Bronchial epithelial cell (primary cell): ENCODE data around the gene HCRTR2. TPM values are rescaled to one million over a fixed set of nuclear protein-coding genes. Genes with fewer than 3 reads are reported as not detected.

Experiments used
- DNase-seq: peaks from one replicate; pipeline ENCODE4 v3.0.0-alpha.2; 2010; ENCODE audit warnings: low read depth
- FAIRE-seq: peaks from 2 replicates; lab custom pipeline; 2011; peaks lifted over from hg19 to GRCh38; lab: Jason Lieb, UNC
- H3K27me3 ChIP-seq: 2 replicates; pipeline ENCODE4 v1.5.1; 2011; ENCODE audit warnings: low read length; ENCODE audit not compliant: control insufficient read depth, insufficient read depth
- H3K36me3 ChIP-seq: 2 replicates; pipeline ENCODE4 v1.5.1; 2011; ENCODE audit warnings: low read length; ENCODE audit not compliant: control insufficient read depth, insufficient read depth
- H3K4me3 ChIP-seq: 2 replicates; pipeline ENCODE4 v1.5.1; 2011; ENCODE audit warnings: mild to moderate bottlenecking, low read depth, low read length, control low read depth
- total RNA-seq: library from RNA; depleted of rRNA; stranded (reverse); fragments of >200 nt; gene quantifications from 2 replicates; pipeline ENCODE4 v1.2.1, GENCODE V29; 2014
- TF ChIP-seq, protein P1 (sequence below): IDR thresholded peaks from 2 replicates; pipeline ENCODE4 v1.5.1; 2011; ENCODE audit warnings: mild to moderate bottlenecking, moderate library complexity, low read length, control low read depth, inconsistent platforms; ENCODE audit not compliant: insufficient read depth, severe bottlenecking

The HCRTR2 gene
- total RNA-seq, 1 donor from 2014 or later, result not detected

DNA sequence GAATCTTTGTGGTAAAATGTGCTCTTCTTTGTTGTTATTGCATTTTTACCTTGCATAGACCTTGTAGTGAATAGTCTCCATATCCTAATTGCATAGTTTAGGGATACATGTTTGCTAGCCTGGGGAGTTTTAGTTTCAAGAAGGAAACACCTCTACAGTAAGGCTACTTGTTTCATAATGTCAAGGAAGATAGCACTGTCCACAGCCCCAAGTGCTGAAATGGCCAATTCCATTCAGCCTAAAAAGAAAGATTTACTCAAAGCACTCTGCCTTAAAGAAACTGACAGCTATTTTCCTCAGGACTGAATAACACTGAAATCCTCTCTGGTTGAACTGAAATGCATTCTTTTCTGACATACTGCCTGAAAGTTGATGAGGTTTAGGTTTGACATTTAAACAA lies 2.6 kb downstream of the HCRTR2 start:
- FAIRE-seq, result no peak
- H3K4me3 ChIP-seq, result no peak overlapping the region
- TF ChIP-seq, protein P1, sequence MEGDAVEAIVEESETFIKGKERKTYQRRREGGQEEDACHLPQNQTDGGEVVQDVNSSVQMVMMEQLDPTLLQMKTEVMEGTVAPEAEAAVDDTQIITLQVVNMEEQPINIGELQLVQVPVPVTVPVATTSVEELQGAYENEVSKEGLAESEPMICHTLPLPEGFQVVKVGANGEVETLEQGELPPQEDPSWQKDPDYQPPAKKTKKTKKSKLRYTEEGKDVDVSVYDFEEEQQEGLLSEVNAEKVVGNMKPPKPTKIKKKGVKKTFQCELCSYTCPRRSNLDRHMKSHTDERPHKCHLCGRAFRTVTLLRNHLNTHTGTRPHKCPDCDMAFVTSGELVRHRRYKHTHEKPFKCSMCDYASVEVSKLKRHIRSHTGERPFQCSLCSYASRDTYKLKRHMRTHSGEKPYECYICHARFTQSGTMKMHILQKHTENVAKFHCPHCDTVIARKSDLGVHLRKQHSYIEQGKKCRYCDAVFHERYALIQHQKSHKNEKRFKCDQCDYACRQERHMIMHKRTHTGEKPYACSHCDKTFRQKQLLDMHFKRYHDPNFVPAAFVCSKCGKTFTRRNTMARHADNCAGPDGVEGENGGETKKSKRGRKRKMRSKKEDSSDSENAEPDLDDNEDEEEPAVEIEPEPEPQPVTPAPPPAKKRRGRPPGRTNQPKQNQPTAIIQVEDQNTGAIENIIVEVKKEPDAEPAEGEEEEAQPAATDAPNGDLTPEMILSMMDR, result no peak
- peaks cover 17% of the 10 kb centered on the region for H3K27me3 ChIP-seq
- no peaks in the 10 kb centered on the region for H3K36me3 ChIP-seq
- DNase-seq, result peak; percentile 20

DNA sequence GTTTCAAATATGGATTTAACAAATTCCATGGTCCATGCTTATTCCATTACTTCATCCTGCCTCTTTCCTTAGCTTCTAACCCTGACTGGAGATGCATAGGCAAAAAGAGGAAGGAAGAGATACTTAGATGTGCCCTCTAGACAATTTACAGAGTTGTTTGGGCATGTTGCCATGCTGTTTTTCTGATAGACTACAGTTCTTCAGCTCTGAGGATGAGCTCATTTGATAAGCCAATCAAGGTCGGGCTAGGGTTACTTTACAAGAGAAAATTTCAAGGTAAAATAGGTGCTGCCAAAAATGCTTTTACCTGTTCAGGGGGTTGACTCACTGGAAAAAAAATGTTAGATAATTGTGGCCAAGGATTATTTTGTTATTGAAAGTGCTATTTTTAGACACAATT lies 5.9 kb downstream of the HCRTR2 start:
- no peaks in the 10 kb centered on the region for H3K36me3 ChIP-seq
- no peak for DNase-seq
- TF ChIP-seq, protein P1, result no peak
- peaks cover 2% of the 10 kb centered on the region for H3K27me3 ChIP-seq
- no peak overlapping the region for H3K4me3 ChIP-seq
- FAIRE-seq, result no peak

DNA sequence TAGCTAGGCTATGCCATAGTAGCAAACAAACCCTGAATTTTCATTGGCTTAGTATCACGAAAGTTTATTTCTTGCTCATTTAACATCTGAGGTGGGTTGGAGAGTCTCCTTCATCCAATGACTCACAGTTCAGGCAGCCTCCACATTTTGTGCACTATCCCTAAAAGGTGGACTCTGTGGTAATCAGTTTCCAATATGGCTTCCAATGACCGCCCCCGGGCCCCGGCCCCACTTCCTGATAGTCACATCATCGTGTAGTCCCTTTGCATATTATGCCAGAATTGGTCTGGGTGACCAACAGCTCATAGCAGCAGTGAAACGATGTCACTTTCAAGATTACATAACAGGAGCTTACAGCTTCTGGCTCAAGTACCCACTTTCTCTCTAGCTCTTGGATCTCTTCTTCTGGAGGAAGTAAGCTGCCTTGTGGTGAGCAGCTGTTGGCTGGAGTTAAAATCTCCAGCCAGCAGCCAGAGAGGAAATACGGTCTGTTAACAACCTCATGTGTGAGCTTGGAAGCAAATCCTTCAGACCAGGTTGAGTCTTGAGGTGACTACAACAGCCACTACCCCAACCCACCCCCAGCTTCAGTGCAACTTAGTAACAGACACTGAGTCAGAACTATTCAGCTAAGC lies 7.8 kb downstream of the HCRTR2 start:
- FAIRE-seq (no peak), DNase-seq (peak; percentile 4)

DNA sequence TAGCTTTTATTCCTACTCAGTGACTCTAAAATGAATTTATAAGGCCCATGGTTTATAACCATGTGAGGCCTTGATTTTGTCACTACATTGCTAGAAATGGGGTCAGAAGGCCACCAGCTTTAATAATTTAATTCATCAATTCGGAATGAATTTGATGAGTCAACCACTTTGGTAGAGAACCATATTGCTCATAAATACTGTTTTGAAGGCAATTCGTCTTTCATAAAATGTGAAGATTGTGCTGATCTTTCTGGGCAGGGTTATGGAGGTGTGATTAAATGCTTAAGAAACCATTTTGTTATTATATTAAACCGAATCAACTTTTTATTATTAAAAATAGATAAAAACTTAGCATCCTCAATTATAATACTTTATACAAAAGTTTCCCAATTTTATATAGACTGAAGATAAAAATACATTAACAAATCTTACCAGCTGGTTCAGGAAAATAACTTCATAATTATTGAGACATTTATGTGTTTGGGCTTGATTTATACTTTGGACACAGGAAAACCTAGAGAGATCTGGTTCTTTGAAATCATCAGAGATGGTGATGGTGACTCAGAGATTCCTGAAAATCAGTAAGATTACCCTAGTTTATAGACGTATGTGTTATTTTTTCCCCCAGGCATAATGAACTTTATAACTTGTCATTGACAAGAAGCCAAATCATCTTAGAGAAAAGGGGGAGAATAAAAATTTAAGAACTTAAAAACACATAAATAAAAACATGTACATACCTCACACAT lies 10.6 kb downstream of the HCRTR2 start:
- peak; percentile 4 for DNase-seq

More for the DNA sequence above, 7.8 kb downstream of the HCRTR2 start:
- H3K36me3 ChIP-seq, result no peaks in the 10 kb centered on the region
- TF ChIP-seq, protein P1, result no peak
- no peaks in the 10 kb centered on the region for H3K27me3 ChIP-seq
- H3K4me3 ChIP-seq, result no peak overlapping the region

DNA sequence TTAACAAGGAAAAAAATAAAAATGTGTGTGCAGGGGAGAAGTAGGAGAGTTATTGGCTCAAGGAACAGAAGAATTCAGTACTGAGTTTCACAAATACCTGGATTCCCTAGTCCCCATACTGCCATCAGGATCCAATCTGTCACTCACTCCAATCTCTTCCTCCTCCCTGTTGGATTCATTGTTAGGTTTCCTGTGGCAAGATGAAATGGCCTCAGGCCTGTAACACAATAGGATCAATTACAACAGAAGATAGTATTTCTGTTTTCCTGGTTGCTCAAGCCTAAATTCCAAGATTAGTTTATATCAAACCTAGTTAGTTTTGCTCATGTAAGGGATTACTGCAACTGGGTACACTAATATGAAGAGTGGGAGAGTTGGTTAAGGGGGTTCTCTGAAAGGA lies 24.4 kb downstream of the HCRTR2 start:
- Histone ChIP-seq H3K36me3 (no peaks in the 10 kb centered on the region), H3K4me3 (no peak overlapping the region), H3K27me3 (no peaks in the 10 kb centered on the region)
- FAIRE-seq (no peak), DNase-seq (peak; percentile 28)
- TF ChIP-seq, protein P1, result no peak

More for the DNA sequence above, 10.6 kb downstream of the HCRTR2 start:
- H3K4me3 ChIP-seq, result no peak overlapping the region
- no peaks in the 10 kb centered on the region for H3K27me3 ChIP-seq
- FAIRE-seq, result no peak
- no peaks in the 10 kb centered on the region for H3K36me3 ChIP-seq
- TF ChIP-seq, protein P1, result no peak
